Hepatocyte (in vitro differentiated cells): ENCODE data around the gene EIF4G3. TPM values are rescaled to one million over a fixed set of nuclear protein-coding genes. Genes with fewer than 3 reads are reported as not detected.
A peak's percentile ranks its signal among the peaks of the same experiment; 100 is the strongest.

Experiments used
- DNase-seq: peaks from one replicate; pipeline ENCODE4 v3.0.0-alpha.2; 2016; ENCODE audit warnings: low spot score
- H2AFZ ChIP-seq: fragments of 200-600 bp; sonication (generic); 2 replicates; pipeline ENCODE4 v1.6.0; 2016; ENCODE audit warnings: antibody characterized with exemption, mild to moderate bottlenecking
- H3K27ac ChIP-seq: fragments of 200-600 bp; sonication (generic); 2 replicates; pipeline ENCODE4 v1.5.1; 2016; ENCODE audit warnings: mild to moderate bottlenecking
- H3K27me3 ChIP-seq: fragments of 200-600 bp; sonication (generic); 2 replicates; pipeline ENCODE4 v1.6.1; 2016
- H3K36me3 ChIP-seq: fragments of 200-600 bp; sonication (generic); replicated peaks from 2 replicates; pipeline ENCODE4 v1.5.1; 2016; ENCODE audit warnings: low read depth; ENCODE audit not compliant: insufficient read depth
- H3K4me1 ChIP-seq: fragments of 200-600 bp; sonication (generic); 2 replicates; pipeline ENCODE4 v1.5.1; 2016; ENCODE audit warnings: mild to moderate bottlenecking, moderate library complexity; ENCODE audit not compliant: insufficient read depth
- H3K4me2 ChIP-seq: fragments of 200-600 bp; sonication (generic); 2 replicates; pipeline ENCODE4 v1.6.0; 2016
- H3K4me3 ChIP-seq: fragments of 200-600 bp; sonication (generic); 2 replicates; pipeline ENCODE4 v1.5.1; 2016; ENCODE audit warnings: mild to moderate bottlenecking
- H3K79me2 ChIP-seq: fragments of 200-600 bp; sonication (generic); 2 replicates; pipeline ENCODE4 v1.6.0; 2017; ENCODE audit warnings: mild to moderate bottlenecking
- H3K9me2 ChIP-seq: fragments of 200-600 bp; sonication (generic); replicated peaks from 2 replicates; pipeline ENCODE4 v1.6.0; 2017; ENCODE audit warnings: mild to moderate bottlenecking; ENCODE audit not compliant: insufficient read depth
- H3K9me3 ChIP-seq: fragments of 200-600 bp; sonication (generic); 2 replicates; pipeline ENCODE4 v1.5.1; 2016; ENCODE audit warnings: low read depth, mild to moderate bottlenecking
- H4K20me1 ChIP-seq: fragments of 200-600 bp; sonication (generic); 2 replicates; pipeline ENCODE4 v1.6.0; 2016; ENCODE audit warnings: mild to moderate bottlenecking; ENCODE audit not compliant: insufficient read depth, poor library complexity, severe bottlenecking
- CTCF ChIP-seq: fragments of 200-600 bp; sonication (generic); IDR thresholded peaks from 2 replicates; pipeline ENCODE4 v1.5.1; 2016; ENCODE audit warnings: antibody characterized with exemption, mild to moderate bottlenecking; ENCODE audit not compliant: poor library complexity
- EZH2 ChIP-seq: fragments of 200-600 bp; sonication (generic); IDR thresholded peaks from 2 replicates; pipeline ENCODE4 v1.6.1; 2016; ENCODE audit warnings: antibody characterized with exemption, mild to moderate bottlenecking, borderline replicate concordance
- EZH2phosphoT487 ChIP-seq: fragments of 200-600 bp; sonication (generic); IDR thresholded peaks from one replicate; pipeline ENCODE4 v1.6.1; 2018; ENCODE audit warnings: antibody characterized with exemption, mild to moderate bottlenecking, low read depth, moderate library complexity; ENCODE audit not compliant: unreplicated experiment, severe bottlenecking
- WGBS: methylation state at CpG from one replicate; pipeline ENCODE4 v1.1.6; 2016; ENCODE audit warnings: low lambda C conversion rate; ENCODE audit errors: missing lambda C conversion rate; 5-methylcytosine and 5-hydroxymethylcytosine counted together
- polyA plus RNA-seq: library from polyadenylated mRNA; unstranded; fragments of >200 nt; fragmentation: Nextera tagmentation; extraction: Ambion mirVana; gene quantifications from 2 replicates; pipeline ENCODE4 v1.2.1, GENCODE V29; 2016
- total RNA-seq: library from RNA; depleted of rRNA; stranded (reverse); fragments of >200 nt; gene quantifications from 2 replicates; pipeline ENCODE4 v1.2.3, GENCODE V29; 2014

Gene EIF4G3
- total and polyA plus RNA-seq, 2 experiments from 2014 or later: 33.4 to 42.2 TPM

GRCh38 chr1:21072721-21073120, 104.0 kb downstream of the EIF4G3 start:
- TF ChIP-seq EZH2 (no peak), EZH2phosphoT487 (no peak), CTCF (no peak)
- Histone ChIP-seq H3K4me1 (no peaks in the 10 kb centered on the region), H3K36me3 (no peaks in the 10 kb centered on the region), H3K4me3 (no peak overlapping the region), H4K20me1 (no peaks in the 10 kb centered on the region), H3K27ac (no peak overlapping the region), H3K27me3 (no peaks in the 10 kb centered on the region), H3K4me2 (no peak overlapping the region), H2AFZ (no peak overlapping the region), H3K79me2 (peaks cover 30% of the 10 kb centered on the region), H3K9me3 (no peaks in the 10 kb centered on the region), H3K9me2 (no peaks in the 10 kb centered on the region)
- 89% methylated on average over 3 of the region's 3 CpGs for WGBS
- DNase-seq: no peak

GRCh38 chr1:21069549-21069948, 107.1 kb downstream of the EIF4G3 start:
- Histone ChIP-seq H3K79me2 (peaks cover 11% of the 10 kb centered on the region), H3K27me3 (no peaks in the 10 kb centered on the region), H3K4me3 (no peak overlapping the region), H3K4me2 (no peak overlapping the region), H3K9me2 (no peaks in the 10 kb centered on the region), H3K27ac (peak overlapping the region; percentile 30), H3K36me3 (no peaks in the 10 kb centered on the region), H3K4me1 (no peaks in the 10 kb centered on the region), H4K20me1 (no peaks in the 10 kb centered on the region), H2AFZ (no peak overlapping the region), H3K9me3 (no peaks in the 10 kb centered on the region)
- TF ChIP-seq CTCF (no peak), EZH2 (no peak)
- 35% methylated on average over 4 of the region's 4 CpGs for WGBS
- DNase-seq: peak; percentile 18

- H2AFZ ChIP-seq: no peak overlapping the region
- no peak overlapping the region for H3K27ac ChIP-seq
- H3K4me1 ChIP-seq: no peaks in the 10 kb centered on the region
- no peaks in the 10 kb centered on the region for H4K20me1 ChIP-seq
- peaks cover 7% of the 10 kb centered on the region for H3K79me2 ChIP-seq
- H3K4me2 ChIP-seq: no peak overlapping the region
- H3K27me3 ChIP-seq: no peaks in the 10 kb centered on the region
- H3K9me3 ChIP-seq: no peaks in the 10 kb centered on the region
- no peak for TF ChIP-seq EZH2phosphoT487
- TF ChIP-seq EZH2: no peak
- TF ChIP-seq CTCF: no peak
- no peak overlapping the region for H3K4me3 ChIP-seq
- H3K9me2 ChIP-seq: no peaks in the 10 kb centered on the region
- DNase-seq: no peak
- no peaks in the 10 kb centered on the region for H3K36me3 ChIP-seq
Measured at GRCh38 chr1:21068937-21069336, 107.8 kb downstream of the EIF4G3 start.

- Histone ChIP-seq H3K9me2 (no peaks in the 10 kb centered on the region), H3K36me3 (no peaks in the 10 kb centered on the region), H3K4me2 (no peak overlapping the region), H3K4me3 (no peak overlapping the region), H2AFZ (no peak overlapping the region), H4K20me1 (no peaks in the 10 kb centered on the region), H3K27ac (no peak overlapping the region), H3K79me2 (peaks cover 5% of the 10 kb centered on the region), H3K4me1 (no peaks in the 10 kb centered on the region), H3K9me3 (no peaks in the 10 kb centered on the region), H3K27me3 (no peaks in the 10 kb centered on the region)
- WGBS: 76% methylated on average over 6 of the region's 6 CpGs
- no peak for DNase-seq
- no peak for TF ChIP-seq EZH2phosphoT487
- TF ChIP-seq CTCF: no peak
- no peak for TF ChIP-seq EZH2
Measured at GRCh38 chr1:21067551-21068227, 109.0 kb downstream of the EIF4G3 start.
